NCI-H1694 treated with DMSO at 0.1 percent for 48 hours (cell line): Measurements from ENCODE around the gene ABL2.
"Not testable (repeated sequence)": the region's sequence is repeated elsewhere in the genome, so short reads cannot be mapped to it uniquely, and the experiment has no call there.

Experiments used
- DNase-seq: peaks from one replicate; lab custom pipeline; 2025; lab: John Stamatoyannopoulos, UW

ABL2 gene

GRCh38 chr1:179213317-179213716, 16.2 kb downstream of the ABL2 start:
- not testable (repeated sequence) for DNase-seq

GRCh38 chr1:179208681-179209477, 20.6 kb downstream of the ABL2 start:
- no peak for DNase-seq

- peak; percentile 80 for DNase-seq
These were observed 22.7 kb downstream of the ABL2 start for GRCh38 chr1:179206812-179207211.

- no peak for DNase-seq
These were observed 24.2 kb downstream of the ABL2 start for GRCh38 chr1:179205284-179205683.

- no peak for DNase-seq
These were observed 27.3 kb downstream of the ABL2 start for GRCh38 chr1:179202161-179202560.

GRCh38 chr1:179200586-179200985, 28.9 kb downstream of the ABL2 start:
- no peak for DNase-seq

- DNase-seq, result no peak
These were observed 31.7 kb downstream of the ABL2 start for GRCh38 chr1:179197690-179198297.

GRCh38 chr1:179195857-179196256, 33.6 kb downstream of the ABL2 start:
- DNase-seq, result not testable (repeated sequence)

GRCh38 chr1:179195376-179195775, 34.1 kb downstream of the ABL2 start:
- no peak for DNase-seq

- DNase-seq, result no peak
These were observed 35.4 kb downstream of the ABL2 start for GRCh38 chr1:179194068-179194537.

- DNase-seq, result no peak
These were observed 38.6 kb downstream of the ABL2 start for GRCh38 chr1:179190861-179191260.

GRCh38 chr1:179187735-179188471, 41.6 kb downstream of the ABL2 start:
- no peak for DNase-seq

- DNase-seq, result no peak
These were observed 42.4 kb downstream of the ABL2 start for GRCh38 chr1:179187043-179187442.

- no peak for DNase-seq
These were observed 45.1 kb downstream of the ABL2 start for GRCh38 chr1:179184403-179184802.

GRCh38 chr1:179183857-179184256, 45.6 kb downstream of the ABL2 start:
- no peak for DNase-seq

- no peak for DNase-seq
These were observed 50.5 kb downstream of the ABL2 start for GRCh38 chr1:179178950-179179349.

- no peak for DNase-seq
These were observed 51.3 kb downstream of the ABL2 start for GRCh38 chr1:179178183-179178582.

GRCh38 chr1:179177615-179178014, 51.9 kb downstream of the ABL2 start:
- DNase-seq, result no peak

GRCh38 chr1:179177182-179177581, 52.3 kb downstream of the ABL2 start:
- DNase-seq, result no peak

- no peak for DNase-seq
These were observed 54.3 kb downstream of the ABL2 start for GRCh38 chr1:179175011-179175841.

- DNase-seq, result not testable (repeated sequence)
These were observed 59.1 kb downstream of the ABL2 start for GRCh38 chr1:179170468-179170770.
